ENCODE results near the gene FAM53A. TPM values are rescaled to one million over a fixed set of nuclear protein-coding genes. Genes with fewer than 3 reads are reported as not detected.
"Not testable (repeated sequence)": the region's sequence is repeated elsewhere in the genome, so short reads cannot be mapped to it uniquely, and the experiment has no call there.

FAM53A gene
- total and polyA plus RNA-seq, 10 donors: 0.60 to 4.3 (median 1.9) TPM

DNA sequence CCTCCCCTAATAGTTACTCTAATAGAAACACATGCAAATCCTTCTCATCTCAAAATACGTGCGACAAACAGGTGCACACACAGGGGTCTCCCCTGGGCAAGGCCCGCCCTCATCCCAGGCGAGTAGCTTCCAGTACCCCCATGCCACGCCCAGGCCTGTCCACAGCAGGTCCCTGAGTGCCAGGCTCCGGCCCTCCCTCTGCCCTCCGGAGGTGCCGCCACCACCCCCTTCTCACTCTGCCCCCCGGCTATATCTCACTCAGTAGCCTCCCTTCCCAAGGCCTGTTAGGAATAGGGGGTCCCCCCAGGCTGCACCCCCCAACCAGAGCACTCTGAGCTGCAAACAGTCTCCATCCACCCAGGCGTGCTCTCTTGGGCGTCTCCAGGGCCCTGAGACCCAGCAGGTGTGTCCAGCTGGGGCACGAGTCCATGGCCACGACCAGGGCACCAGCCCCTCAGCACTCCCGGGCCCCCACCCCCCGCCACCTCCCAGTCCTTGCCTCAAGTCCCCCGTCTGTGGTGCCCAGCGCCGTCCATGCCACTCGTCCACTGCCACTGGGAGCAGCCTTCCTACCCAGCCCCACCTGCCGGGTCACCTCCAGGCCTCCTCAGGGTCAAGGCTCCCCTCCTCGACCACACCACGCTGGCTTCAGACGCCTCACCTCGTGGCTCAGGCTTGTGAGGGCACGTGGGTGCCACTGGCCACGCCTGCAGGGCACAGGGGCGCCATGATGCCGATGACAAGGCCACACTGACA, 41.7 kb downstream of the FAM53A start:
- no peak for DNase-seq
- Histone ChIP-seq H3K27ac (no peak overlapping the region), H3K4me1 (no peaks in the 10 kb centered on the region), H3K4me3 (no peak overlapping the region), H3K36me3 (no peaks in the 10 kb centered on the region), H3K27me3 (replicated peaks in 1 of 7) (no peaks in the 10 kb centered on the region), H3K9me3 (no peaks in the 10 kb centered on the region)
- intact Hi-C loops (cut with DNase I; ENCODE audit: low total_unique reads): no loop called here
- TF ChIP-seq, protein P1, sequence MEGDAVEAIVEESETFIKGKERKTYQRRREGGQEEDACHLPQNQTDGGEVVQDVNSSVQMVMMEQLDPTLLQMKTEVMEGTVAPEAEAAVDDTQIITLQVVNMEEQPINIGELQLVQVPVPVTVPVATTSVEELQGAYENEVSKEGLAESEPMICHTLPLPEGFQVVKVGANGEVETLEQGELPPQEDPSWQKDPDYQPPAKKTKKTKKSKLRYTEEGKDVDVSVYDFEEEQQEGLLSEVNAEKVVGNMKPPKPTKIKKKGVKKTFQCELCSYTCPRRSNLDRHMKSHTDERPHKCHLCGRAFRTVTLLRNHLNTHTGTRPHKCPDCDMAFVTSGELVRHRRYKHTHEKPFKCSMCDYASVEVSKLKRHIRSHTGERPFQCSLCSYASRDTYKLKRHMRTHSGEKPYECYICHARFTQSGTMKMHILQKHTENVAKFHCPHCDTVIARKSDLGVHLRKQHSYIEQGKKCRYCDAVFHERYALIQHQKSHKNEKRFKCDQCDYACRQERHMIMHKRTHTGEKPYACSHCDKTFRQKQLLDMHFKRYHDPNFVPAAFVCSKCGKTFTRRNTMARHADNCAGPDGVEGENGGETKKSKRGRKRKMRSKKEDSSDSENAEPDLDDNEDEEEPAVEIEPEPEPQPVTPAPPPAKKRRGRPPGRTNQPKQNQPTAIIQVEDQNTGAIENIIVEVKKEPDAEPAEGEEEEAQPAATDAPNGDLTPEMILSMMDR (IDR thresholded peaks at IDR 0.05 in 8 of 11, conservative IDR thresholded peaks at IDR 0.05 in 3 of 11): no peak
- TF ChIP-seq POLR2A (IDR thresholded peaks at IDR 0.05): no peak
- TF ChIP-seq POLR2AphosphoS5 (IDR thresholded peaks at IDR 0.05): no peak
- WGBS, 5 donors: 89 to 93% (median 91%) methylated on average over 22 to 28 of the region's 28 CpGs

DNA sequence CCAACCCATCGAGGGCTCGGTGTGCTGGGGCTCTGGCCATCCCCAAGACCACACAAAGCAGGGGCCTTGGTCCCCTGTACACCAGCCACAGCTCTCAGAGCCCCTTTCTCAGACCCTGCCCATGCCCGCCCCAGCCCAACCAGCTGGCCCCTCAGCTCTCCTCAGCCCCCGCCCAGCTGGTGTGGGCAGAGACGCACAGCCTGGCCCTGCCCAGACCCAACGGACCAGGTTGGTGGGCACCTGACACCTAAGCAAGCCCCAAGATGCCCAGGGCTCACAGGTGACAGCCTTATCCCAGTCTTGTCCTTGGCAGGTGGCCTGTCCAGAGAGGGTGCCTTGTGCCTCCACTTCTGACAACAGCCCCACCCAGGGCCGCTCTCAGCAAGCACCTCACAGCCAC, 42.4 kb downstream of the FAM53A start:
- no peak overlapping the region for H3K4me3 ChIP-seq
- no peaks in the 10 kb centered on the region for H3K4me1 ChIP-seq
- no peaks in the 10 kb centered on the region for H3K27me3 ChIP-seq (replicated peaks in 1 of 7)
- TF ChIP-seq POLR2AphosphoS5 (IDR thresholded peaks at IDR 0.05): no peak
- TF ChIP-seq, protein P1 (IDR thresholded peaks at IDR 0.05 in 8 of 11, conservative IDR thresholded peaks at IDR 0.05 in 3 of 11): no peak
- no peak for TF ChIP-seq POLR2A (IDR thresholded peaks at IDR 0.05)
- intact Hi-C loops (cut with DNase I; ENCODE audit: low total_unique reads): no loop called here
- no peak overlapping the region for H3K27ac ChIP-seq
- WGBS, 5 donors: 86 to 93% (median 89%) methylated on average over 6 to 7 of the region's 7 CpGs
- DNase-seq: no peak
- no peaks in the 10 kb centered on the region for H3K9me3 ChIP-seq
- H3K36me3 ChIP-seq: no peaks in the 10 kb centered on the region

DNA sequence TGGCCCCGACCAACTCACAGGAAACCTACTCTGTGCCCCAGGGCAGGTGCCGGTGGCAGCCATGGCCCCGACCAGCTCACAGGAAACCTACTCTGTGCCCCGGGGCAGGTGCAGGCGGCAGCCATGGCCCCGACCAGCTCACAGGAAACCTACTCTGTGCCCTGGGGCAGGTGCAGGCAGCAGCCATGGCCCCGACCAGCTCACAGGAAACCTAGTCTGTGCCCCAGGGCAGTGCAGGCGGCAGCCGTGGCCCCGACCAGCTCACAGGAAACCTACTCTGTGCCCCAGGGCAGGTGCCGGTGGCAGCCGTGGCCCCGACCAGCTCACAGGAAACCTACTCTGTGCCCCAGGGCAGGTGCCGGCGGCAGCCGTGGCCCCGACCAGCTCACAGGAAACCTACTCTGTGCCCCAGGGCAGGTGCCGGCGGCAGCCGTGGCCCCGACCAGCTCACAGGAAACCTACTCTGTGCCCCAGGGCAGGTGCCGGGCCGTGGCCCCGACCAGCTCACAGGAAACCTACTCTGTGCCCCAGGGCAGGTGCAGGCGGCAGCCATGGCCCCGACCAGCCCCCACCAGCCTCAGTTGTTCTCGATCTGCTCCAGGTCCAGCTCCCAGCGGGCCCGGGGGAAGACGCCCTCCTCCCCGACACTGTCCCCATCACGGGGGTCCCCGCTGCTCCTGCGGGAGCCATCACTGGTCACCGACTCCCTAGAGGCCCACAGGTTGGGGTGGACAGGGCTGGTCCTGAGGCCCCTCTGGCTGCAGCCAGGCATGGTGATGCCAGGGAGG, 43.2 kb downstream of the FAM53A start:
- WGBS, 5 donors: 82 to 88% (median 85%) methylated on average over 20 to 35 of the region's 35 CpGs
- H3K27ac ChIP-seq; H3K36me3 ChIP-seq; H3K4me3 ChIP-seq; H3K27me3 ChIP-seq (replicated peaks in 1 of 7); H3K4me1 ChIP-seq; H3K9me3 ChIP-seq; intact Hi-C loops (cut with DNase I; ENCODE audit: low total_unique reads): not testable (repeated sequence)
- peak; percentile 74 for DNase-seq

DNA sequence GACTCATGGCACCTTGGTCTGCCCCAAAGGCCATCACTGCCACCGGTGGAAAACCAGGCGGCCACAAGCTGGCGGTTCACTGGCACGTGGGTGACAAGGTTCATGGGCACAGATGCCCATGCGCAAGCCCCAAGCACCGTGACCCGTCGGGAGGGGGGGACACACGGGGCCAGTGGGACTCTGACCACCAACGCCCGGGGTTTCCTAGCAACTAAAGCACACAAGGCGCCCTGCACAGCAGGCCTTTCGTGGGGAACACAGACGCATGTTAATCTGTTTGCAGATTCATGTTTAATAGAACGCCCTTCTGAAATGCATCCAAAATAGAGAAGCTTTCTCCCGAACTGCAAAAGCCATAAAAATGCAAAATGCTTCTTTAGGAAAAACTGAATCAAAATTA, 43.9 kb downstream of the FAM53A start:
- no peak overlapping the region for H3K4me3 ChIP-seq
- 82 to 97% (median 90%) methylated on average over 12 to 16 of the region's 16 CpGs for WGBS, 5 donors
- DNase-seq: no peak
- no peaks in the 10 kb centered on the region for H3K27me3 ChIP-seq (replicated peaks in 1 of 7)
- no peaks in the 10 kb centered on the region for H3K36me3 ChIP-seq
- H3K4me1 ChIP-seq: no peaks in the 10 kb centered on the region
- no peak overlapping the region for H3K27ac ChIP-seq
- H3K9me3 ChIP-seq: no peaks in the 10 kb centered on the region
- intact Hi-C loops (cut with DNase I; ENCODE audit: low total_unique reads): no loop called here
- TF ChIP-seq POLR2AphosphoS5 (IDR thresholded peaks at IDR 0.05): no peak
- TF ChIP-seq, protein P1 (IDR thresholded peaks at IDR 0.05 in 8 of 11, conservative IDR thresholded peaks at IDR 0.05 in 3 of 11): no peak
- no peak for TF ChIP-seq POLR2A (IDR thresholded peaks at IDR 0.05)
